HG03066 (cell line): ENCODE data around the gene EPHB1.
"Not testable (repeated sequence)": the region's sequence is repeated elsewhere in the genome, so short reads cannot be mapped to it uniquely, and the experiment has no call there.

Source experiments
- ATAC-seq: cut with Tn5 transposase; IDR thresholded peaks from one replicate; pipeline ENCODE4 v1.9.1; 2021; ENCODE audit warnings: low read depth; ENCODE audit not compliant: unreplicated experiment

EPHB1 gene

DNA sequence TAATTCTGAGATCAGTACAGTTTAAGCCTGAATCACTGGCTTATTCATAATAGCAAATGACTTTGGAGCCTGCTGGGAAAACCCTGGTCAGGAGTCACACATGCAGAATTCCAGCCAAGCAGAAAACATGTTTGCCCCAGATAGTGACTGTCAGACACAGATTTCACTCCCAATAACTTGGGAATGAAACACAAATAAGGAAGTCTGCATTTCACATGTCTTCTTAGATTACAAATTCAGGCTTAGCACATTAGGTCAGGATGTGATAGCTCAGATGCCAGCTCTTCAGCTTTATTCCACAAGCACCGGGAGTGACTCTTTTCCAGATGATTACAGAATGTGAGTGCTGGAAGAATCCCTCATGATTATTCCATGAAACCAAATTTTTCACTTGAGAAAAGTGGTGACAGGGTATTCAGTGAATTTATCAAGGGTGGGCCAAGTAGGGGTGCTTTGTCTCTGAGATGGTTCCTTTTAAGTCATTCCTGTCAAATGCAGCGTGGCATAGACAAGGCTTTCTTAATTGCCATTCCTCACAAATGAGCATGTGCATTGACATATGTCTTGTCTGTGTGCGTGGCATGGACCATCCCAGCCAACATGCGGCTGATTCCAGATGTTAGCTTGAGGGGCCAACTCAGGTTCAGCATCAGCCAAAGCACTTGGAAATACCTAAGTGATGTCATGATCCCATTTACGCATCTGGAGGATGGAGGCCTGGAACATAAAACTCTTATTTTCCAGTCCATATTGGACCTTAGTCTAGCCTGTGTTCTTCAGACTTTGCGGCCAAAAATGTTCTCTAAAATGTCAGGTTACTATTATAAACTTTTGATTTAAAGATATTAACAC lies 191.0 kb downstream of the EPHB1 start:
- ATAC-seq, result no peak

DNA sequence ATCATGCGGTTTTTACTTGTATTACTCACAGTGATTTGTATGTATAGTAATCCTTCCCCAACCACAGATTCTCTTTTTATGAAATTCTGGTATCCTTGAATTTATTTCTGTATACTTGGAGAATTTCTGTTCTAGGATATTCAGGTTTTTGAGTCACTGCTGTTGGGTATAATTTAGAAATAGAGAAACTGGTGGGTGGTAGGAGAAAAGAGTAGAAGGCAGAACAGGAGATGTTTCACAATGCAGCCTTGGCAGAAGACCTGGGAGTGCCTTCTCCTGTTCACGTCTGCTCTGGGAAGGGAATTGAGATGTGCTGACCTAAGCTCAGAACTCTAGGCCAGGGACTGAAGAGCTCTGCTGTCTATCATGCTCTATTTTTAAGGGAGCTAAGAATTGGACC lies 193.6 kb downstream of the EPHB1 start:
- no peak for ATAC-seq

DNA sequence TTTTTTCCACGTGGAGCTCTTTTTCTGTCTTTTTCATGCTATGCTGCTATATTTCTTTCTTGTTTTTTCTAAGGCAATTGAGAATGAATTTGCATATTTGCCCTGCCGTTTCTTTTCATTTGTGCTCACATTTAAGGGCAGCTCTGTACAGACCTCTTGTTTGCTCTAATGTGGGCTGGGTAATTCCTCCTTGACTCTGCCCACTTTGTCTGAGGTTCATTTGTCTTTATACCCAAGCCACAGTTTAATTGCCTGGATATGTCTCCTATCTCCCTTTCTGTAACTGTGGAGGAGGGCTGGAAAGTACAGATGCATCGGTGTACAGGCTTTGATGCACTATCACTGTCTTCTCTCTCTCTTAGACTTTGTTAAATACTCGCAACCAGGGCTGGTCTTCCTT lies 195.9 kb downstream of the EPHB1 start:
- ATAC-seq, result no peak

DNA sequence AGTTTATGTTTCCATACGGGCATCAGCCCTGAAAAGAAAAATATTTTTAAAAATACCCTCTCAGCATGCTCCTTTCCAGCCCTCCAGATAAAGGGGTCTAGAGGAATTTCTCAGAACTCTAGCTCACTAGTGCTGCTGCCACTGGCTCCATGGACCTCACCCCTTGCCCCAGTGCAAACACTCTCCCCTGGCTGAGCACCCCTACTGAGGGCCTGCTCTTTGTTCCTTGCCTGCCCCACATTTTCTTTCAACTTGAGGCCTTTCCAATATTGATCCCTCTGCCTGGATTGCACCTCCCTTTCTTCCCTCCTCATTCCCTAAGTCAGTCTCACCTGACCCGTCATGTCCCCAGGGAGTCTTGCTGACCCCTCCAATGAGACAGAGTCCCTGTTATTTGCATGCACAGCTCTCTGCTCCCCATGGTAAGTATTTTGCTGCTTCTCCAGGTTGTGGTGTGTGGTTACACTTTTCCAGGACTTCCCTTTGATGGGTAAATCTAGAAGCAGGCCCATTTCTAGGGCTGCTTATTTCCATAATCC lies 196.5 kb downstream of the EPHB1 start:
- ATAC-seq, result no peak

DNA sequence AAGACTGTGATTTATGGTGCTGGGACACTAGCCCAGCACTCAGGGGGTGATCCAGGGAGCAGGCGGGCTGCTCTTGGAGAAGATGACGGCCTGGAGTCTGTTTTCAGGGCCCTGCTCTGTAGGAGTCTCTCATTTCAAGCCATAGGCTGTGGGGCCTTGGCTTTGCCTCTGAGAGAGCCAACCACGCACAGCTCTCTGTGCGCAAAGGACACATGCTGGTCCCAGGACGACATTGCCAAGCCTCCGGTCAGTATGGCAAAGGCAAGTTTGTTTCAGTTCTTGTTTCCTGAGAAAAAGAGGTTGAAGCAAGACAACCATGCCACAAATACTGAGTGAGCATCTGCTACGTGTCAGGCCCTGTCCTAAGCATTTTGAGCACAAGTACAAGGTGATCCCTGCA lies 197.1 kb downstream of the EPHB1 start:
- ATAC-seq, result no peak

DNA sequence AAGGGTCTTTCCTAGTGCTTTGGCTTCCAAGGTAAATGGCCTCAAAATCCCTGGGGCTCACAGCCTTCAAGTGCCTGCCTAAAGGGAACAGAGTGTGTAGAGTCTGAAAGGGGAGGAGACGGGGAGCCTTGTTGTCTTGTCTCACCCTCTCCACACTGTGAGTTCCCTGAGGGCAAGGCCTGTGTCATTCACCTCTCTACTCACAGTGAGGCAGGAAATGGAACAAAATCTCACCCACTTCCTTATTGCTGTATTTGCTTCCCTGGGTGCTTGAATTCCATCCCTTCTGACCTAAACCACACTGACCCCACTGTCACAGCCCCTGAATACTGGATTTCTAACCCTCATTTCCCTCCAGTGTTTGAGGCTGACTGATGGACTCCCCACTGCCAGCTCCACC lies 197.5 kb downstream of the EPHB1 start:
- no peak for ATAC-seq

DNA sequence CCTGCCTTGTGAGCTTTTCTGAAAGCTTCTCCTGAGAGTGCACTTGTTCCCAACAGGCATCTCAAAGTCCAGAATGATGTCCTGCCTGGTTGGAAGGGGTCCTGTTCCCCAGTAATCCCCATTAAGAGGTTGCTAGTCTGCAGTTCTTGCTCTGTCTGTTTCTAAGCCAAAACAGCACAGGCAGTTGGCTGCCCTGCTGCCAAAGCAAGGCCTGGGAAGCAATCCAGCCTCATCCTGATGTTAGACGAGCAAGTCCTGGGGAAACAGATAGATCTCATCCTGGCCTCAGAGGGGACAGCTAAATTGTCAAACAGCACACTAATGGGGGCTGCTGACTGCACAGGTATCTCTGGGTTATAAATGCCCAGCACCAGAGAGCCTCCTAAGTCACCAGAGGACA lies 198.0 kb downstream of the EPHB1 start:
- no peak for ATAC-seq

DNA sequence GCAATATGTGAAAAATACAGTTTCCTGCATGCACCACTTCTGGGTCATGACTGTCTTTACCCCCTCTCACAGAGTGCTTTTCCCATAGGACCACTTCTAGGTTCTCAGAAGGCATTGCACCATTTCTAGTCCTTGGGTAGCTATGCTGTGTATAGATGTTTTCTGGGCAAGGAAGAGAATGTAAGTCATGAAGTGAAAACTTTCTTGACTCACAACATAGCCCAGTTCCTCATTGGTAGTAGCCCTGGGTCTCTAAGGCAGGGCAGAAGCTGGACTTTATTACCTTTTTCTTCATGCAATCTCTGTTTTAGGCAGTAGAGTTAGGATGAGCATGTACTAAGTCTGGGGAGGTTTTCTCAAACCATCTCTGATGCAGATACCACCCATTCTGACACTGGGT lies 203.1 kb downstream of the EPHB1 start:
- no peak for ATAC-seq

DNA sequence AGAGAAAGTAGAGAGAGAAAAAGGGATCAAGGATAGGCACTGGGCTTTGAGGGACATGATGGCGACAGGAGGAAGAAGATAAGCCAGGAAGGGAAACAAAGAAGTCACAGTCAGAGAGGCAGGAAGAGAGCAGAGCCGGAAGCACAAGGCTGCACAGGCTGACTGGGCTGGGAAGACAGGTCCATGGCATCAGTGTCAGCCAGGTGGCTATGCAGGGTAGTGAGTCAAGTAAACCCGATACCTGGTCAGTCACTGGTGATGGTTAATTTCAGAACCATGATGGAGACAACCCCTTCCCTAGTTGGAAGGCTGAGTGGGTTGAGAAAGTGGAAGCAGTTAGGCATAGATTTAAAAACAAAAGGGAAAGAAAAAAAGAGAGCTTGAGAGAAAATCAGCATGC lies 203.8 kb downstream of the EPHB1 start:
- ATAC-seq, result no peak

DNA sequence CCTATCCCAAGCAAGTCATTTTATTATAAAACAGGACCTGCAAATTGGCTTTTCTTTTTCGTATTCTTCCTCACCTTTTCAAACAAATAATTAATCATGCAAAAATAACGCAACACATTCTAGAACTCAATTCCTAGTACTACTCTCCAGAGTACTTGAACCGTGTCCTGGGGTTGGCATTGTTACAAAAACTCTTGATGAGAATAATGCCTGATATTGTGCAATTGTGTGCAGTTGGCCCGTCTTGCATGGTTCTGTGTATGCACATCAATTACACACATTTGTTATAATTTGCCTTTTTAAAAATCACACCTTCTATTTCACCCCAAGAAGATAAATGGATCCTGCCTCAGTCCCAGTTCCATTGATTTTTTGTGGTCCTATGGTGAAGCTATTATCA lies 205.4 kb downstream of the EPHB1 start:
- ATAC-seq, result no peak

DNA sequence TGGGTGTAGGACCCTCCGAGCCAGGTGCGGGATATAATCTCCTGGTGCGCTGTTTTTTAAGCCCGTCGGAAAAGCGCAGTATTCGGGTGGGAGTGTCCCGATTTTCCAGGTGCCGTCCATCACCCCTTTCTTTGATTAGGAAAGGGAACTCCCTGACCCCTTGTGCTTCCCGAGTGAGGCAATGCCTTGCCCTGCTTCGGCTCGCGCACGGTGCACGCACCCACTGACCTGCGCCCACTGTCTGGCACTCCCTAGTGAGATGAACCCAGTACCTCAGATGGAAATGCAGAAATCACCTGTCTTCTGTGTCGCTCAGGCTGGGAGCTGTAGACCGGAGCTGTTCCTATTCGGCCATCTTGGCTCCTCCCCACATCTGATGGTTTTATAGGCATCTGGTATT lies 210.6 kb downstream of the EPHB1 start:
- ATAC-seq, result not testable (repeated sequence)

DNA sequence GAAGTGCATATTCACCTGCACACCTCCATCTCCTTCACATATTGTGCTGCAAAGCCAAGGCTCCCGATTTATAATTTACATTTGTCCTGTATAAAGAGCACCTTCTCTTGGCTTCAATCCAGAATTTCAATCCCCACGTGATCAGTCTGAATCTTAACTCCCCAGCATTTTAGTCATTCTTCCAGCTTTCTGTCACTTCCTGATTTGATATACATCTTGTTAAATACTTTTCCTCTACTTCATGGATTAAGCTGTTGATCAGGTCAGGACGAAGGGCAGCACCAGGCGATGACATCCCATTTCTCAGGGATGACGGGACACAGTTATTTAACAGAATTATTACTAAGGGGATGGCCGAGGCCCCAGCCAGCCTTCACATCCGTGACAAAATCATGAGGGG lies 212.5 kb downstream of the EPHB1 start:
- no peak for ATAC-seq

DNA sequence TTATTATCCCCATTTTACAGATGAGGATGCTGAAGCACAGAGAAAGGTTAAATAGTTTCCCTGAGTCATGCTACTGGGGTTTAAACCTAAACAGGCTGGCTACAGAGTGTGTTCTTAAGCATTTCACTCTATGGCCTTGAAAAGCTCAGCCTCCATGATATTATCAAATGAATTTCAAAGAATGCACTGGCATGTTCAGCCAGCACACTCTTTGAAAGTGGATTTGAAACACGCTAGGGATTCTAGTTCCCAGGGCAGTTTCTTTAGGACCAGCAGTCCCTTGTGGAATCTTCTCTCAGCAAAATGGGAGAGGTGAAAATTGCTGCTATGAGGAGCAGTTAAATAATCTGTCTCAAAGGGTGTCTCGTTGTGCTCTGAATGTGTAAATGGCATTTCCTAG lies 213.3 kb downstream of the EPHB1 start:
- no peak for ATAC-seq

DNA sequence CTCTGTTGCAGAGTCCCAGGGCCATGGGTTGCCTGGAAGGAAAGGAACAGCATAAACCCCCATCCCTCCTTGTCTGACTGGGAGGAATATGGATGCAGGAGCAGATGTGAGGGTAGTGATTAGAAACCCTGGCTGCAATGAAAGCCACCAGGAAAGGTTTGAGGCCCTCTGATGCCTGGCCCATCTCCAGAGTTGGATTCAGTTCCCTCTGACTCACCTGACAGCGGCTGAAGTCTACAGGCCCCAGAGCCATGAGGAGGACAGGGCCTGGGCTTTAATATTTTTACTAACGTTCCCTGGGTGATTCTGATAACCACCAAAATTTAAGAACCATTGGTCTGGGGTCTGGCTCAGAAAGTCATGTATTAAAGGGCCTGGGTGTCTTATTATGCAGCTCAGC lies 214.0 kb downstream of the EPHB1 start:
- no peak for ATAC-seq

DNA sequence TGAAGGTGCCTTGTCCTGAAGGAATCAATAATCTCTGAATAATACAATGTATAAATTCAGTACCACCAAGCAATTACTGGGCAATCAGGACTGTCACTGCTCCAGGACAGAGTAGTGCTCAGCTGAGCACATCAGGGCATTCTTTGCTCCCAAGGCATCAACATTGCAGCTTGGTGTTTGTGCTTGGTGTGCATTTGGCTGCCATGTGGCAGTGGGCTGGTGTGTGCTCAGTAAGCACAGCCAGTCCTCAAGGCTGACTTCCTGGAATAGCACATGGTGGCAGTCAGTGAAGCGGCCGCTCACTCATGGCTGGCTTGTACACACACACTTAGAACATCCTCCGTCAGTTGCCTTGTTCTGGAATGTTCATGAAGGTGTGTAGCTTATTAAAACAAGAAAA lies 217.0 kb downstream of the EPHB1 start:
- no peak for ATAC-seq

DNA sequence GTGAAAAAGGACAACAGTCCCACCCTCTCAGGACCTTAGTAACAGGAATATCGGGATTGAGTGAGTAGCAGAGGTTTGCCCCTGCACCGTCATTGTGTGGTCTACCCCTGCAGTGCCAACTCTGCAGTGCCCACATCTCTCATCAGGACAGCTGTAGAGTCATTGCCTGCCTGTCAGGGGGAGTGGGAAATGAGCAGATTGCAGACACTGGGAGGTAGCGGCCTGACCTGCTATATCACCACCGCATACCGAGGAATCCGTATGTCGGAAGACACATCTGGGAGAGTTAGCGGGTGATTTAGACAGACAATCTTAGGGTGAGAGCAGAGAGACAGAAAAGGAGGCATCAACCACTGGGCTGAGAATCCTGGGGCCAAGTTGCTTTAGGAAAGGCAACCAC lies 218.1 kb downstream of the EPHB1 start:
- no peak for ATAC-seq

DNA sequence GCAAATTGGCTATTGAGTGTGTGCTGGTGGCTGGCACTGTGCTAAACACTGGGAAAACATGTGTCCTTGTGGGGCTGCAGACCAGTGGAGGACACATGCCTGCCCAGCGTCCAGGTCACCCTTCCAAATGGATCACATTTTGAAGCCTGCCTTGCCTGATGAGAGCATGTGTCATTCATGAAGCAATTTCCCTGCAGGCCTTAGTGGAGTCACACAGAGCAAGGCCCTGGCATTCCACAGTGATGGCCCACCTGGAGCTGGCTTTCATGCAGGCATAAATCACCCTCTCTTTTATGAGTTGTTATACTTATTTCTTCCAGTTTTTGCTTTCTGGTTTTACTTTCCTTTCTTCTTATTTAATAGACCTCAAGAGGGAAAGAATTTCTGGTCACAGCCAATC lies 219.5 kb downstream of the EPHB1 start:
- ATAC-seq, result no peak

DNA sequence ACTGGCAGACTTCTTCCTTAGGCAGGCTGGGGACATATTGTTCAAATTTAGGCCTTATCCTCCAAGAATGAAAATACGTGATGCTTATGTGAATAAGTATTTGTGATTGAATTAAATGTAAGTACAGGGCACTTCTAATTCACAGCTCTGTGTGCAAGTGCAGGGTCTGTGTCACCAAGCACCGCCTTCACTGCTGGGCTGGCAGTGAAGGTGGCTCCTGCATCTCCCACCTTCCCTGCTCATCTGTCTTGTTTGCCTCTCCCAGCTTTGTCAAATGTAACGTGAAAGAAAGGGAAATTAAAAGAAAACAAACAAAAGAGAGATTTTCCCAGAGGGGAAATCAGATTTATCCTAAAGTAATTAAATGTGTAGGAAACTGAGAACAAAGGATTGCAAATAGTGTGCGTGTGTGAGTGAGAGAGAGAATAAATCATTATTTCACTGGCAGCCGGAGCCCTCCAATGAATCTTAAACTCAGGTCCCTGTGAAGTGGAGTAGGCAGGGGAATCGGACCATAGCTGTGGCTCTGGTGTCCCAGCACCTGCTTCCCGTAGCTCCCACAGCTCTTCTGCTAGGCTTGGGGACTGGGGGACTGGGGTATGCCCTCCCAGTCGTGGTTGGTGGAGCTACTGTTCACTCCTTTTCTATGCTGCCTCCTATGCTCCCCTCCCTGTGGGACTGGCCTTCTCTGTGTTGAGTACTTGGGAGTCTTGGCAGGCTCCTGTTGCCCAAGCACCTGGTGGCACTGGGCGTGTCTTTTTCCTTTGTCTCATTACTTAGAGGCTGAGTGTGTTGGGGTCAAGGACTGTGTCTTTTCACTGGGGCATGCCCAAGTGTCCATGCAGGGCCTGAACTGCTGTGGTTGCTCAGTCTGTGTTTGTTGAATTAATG lies 222.2 kb downstream of the EPHB1 start:
- no peak for ATAC-seq

DNA sequence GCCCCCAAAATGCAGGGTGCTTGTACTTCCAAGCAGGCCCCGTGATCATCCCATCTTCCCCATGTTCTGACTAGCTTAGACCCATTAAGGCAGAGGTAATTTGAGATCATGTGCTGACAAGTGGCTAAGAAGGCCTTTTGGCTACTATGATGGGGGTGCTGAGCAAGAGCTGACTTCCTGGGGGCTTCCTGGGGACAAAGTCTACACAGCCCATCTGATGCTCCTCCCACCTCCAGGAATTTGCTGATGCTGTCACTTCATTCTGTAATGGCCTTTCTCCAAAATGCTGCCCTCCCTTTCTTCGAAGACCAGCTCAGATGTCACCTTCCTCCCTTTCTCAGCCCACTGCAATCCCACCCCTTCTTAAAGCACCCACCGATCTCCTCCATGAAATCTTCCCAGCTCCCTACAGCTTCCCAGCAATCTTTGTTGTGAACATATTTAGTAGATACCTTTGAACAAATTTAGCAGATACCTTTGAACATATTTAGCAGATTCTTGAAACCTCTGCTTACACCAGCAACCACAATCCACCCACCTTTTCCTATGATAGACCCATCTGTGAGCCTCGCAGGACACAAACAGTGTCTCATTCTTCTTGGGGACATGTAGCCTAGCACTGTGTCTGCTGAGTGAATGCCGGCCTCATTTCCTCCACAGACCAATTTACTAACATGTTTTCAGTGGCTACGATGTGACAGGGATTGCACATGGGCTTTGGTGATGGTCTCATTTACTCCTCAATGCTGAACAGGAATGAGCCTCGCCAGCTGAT lies 223.3 kb downstream of the EPHB1 start:
- peak; percentile 90 for ATAC-seq

DNA sequence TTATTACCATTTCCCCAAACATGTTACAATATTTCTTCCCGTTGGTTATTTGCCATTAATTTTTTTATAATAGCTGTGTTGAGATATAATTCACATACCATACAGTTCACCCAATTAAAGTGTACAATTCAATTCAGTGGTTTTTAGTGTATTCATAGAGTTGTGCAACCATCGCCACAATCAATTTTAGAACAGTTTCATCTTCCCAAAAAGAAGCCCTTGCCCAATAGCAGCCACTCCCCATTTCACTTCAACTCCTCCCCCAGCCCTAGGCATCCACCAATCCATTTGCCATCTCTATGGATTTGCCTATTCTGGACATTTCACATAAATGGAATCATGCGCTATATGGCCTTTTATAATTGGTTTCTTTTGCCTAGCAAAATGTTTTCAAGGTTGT lies 225.1 kb downstream of the EPHB1 start:
- ATAC-seq, result no peak
